Measurements from ENCODE around the gene FIBIN. TPM values are rescaled to one million over a fixed set of nuclear protein-coding genes. Genes with fewer than 3 reads are reported as not detected.

FIBIN gene
- total and polyA plus RNA-seq, 2 experiments from 2014 or later: 0.21 to 0.66 TPM

DNA sequence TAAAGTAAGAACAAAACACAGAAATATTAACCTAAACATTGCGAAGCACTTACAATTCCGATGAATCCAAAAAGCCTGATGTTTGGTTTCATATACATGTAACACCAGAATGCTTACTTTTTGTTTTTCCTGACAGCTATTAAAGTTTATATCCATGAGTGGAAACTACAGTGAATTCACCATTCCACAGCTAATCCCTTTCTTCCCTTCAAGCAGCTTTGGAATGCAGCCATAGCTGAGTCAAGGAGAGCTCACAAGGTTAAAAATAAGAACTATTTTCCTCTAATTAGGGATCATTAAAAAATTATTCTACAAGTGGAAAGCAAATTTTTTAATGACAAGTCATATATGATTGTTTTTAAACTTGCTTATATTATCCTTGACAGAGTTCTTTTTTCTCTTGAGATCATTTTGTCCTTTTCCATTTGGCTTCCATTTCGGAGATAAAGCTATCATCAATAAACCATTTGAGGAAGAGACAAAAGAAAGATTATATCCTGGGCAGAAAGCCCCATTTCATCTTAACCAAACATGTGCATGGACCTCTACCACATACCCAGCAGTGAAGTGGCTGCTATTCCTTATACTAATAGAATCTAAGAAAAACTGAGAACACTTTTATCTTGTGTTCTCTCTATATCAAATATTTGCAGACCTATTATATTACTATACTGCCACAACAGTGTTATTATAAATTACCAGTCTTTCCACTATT, 19.7 kb upstream of the FIBIN start (continued):
- TF ChIP-seq, protein P1, sequence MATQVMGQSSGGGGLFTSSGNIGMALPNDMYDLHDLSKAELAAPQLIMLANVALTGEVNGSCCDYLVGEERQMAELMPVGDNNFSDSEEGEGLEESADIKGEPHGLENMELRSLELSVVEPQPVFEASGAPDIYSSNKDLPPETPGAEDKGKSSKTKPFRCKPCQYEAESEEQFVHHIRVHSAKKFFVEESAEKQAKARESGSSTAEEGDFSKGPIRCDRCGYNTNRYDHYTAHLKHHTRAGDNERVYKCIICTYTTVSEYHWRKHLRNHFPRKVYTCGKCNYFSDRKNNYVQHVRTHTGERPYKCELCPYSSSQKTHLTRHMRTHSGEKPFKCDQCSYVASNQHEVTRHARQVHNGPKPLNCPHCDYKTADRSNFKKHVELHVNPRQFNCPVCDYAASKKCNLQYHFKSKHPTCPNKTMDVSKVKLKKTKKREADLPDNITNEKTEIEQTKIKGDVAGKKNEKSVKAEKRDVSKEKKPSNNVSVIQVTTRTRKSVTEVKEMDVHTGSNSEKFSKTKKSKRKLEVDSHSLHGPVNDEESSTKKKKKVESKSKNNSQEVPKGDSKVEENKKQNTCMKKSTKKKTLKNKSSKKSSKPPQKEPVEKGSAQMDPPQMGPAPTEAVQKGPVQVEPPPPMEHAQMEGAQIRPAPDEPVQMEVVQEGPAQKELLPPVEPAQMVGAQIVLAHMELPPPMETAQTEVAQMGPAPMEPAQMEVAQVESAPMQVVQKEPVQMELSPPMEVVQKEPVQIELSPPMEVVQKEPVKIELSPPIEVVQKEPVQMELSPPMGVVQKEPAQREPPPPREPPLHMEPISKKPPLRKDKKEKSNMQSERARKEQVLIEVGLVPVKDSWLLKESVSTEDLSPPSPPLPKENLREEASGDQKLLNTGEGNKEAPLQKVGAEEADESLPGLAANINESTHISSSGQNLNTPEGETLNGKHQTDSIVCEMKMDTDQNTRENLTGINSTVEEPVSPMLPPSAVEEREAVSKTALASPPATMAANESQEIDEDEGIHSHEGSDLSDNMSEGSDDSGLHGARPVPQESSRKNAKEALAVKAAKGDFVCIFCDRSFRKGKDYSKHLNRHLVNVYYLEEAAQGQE (IDR thresholded peaks at IDR 0.05; ENCODE audit: unreplicated experiment): no peak
- no peak for TF ChIP-seq CREB1 (CRISPR knock-in tag; IDR thresholded peaks at IDR 0.05; ENCODE audit: low read depth)
- TF ChIP-seq ZNF331 (CRISPR knock-in tag; IDR thresholded peaks at IDR 0.05; ENCODE audit: low read depth): no peak
- no peak for TF ChIP-seq NANOG (IDR thresholded peaks at IDR 0.05; ENCODE audit: borderline replicate concordance)
- TF ChIP-seq POLR2AphosphoS5 (IDR thresholded peaks at IDR 0.05; ENCODE audit: low read depth): no peak
- TF ChIP-seq EZH2 (IDR thresholded peaks at IDR 0.05; ENCODE audit: low read depth, unreplicated experiment): no peak

DNA sequence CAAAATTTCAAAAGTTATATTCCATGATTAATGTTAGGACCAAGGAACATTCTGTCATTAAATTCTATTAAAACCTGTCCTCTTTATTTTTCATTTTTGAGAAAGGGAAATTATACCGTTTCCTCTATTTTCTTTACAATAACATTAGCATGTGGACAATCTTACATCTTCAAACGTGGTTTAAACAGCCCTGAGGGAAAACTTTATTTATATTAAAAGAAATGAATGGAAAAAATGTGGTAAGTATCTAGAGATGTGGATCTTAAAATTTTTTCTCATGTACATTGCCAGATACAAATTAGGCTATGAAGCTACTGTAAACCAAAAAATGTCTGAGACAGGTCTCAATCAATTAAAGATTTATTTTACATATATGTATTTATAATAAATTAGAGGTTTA, 18.9 kb upstream of the FIBIN start:
- H3K79me2 ChIP-seq (replicated peaks; ENCODE audit: insufficient read depth): no peaks in the 10 kb centered on the region
- H3K27me3 ChIP-seq (ENCODE audit: insufficient read depth): no peaks in the 10 kb centered on the region
- no peaks in the 10 kb centered on the region for H3K9me2 ChIP-seq (ENCODE audit: insufficient read depth)
- H3K9me3 Mint-ChIP-seq: peaks cover 14% of the 10 kb centered on the region; the same call in 2 of the 3 replicates
- H3K4me1 Mint-ChIP-seq: 0 out of 3 replicates have a peak, but pooled peaks cover 2% of the 10 kb centered on the region
- no peak overlapping the region for H3K4me2 ChIP-seq
- no peaks in the 10 kb centered on the region for H3K4me1 ChIP-seq (ENCODE audit: insufficient read depth)
- 0 out of 3 replicates have a peak, but pooled peaks cover 6% of the 10 kb centered on the region for H3K36me3 Mint-ChIP-seq (ENCODE audit: low read depth)
- H3K27ac Mint-ChIP-seq: no peak overlapping the region
- H3K4me3 Mint-ChIP-seq: no peak overlapping the region
- no peaks in the 10 kb centered on the region for H3K27me3 Mint-ChIP-seq (ENCODE audit: insufficient read depth, low read depth, poor library complexity)
- no peak overlapping the region for H3K4me3 ChIP-seq
- ATAC-seq: no peak
- H2AFZ ChIP-seq: no peak overlapping the region
- no peak overlapping the region for H3K27ac ChIP-seq (ENCODE audit: low read depth)
- DNase-seq (ENCODE audit: low spot score): no peak
- peaks cover 4% of the 10 kb centered on the region; the same call in 1 of the 2 replicates for H3K36me3 ChIP-seq (ENCODE audit: insufficient read depth)
- H3F3A ChIP-seq (replicated peaks; ENCODE audit: low read depth): no peaks in the 10 kb centered on the region
- H4K20me1 ChIP-seq (replicated peaks; ENCODE audit: insufficient read depth): no peaks in the 10 kb centered on the region
- no peak for TF ChIP-seq EZH2phosphoT487 (IDR thresholded peaks at IDR 0.05; ENCODE audit: unreplicated experiment)
- TF ChIP-seq, protein P2, sequence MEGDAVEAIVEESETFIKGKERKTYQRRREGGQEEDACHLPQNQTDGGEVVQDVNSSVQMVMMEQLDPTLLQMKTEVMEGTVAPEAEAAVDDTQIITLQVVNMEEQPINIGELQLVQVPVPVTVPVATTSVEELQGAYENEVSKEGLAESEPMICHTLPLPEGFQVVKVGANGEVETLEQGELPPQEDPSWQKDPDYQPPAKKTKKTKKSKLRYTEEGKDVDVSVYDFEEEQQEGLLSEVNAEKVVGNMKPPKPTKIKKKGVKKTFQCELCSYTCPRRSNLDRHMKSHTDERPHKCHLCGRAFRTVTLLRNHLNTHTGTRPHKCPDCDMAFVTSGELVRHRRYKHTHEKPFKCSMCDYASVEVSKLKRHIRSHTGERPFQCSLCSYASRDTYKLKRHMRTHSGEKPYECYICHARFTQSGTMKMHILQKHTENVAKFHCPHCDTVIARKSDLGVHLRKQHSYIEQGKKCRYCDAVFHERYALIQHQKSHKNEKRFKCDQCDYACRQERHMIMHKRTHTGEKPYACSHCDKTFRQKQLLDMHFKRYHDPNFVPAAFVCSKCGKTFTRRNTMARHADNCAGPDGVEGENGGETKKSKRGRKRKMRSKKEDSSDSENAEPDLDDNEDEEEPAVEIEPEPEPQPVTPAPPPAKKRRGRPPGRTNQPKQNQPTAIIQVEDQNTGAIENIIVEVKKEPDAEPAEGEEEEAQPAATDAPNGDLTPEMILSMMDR (conservative IDR thresholded peaks at IDR 0.05; ENCODE audit: low read depth in 2 of 2): no peak
- no peak for TF ChIP-seq CREB1 (CRISPR knock-in tag; IDR thresholded peaks at IDR 0.05; ENCODE audit: low read depth)
- TF ChIP-seq, protein P1 (IDR thresholded peaks at IDR 0.05; ENCODE audit: unreplicated experiment): no peak
- TF ChIP-seq ZNF114 (CRISPR knock-in tag; IDR thresholded peaks at IDR 0.05): no peak
- no peak for TF ChIP-seq EZH2 (IDR thresholded peaks at IDR 0.05; ENCODE audit: low read depth, unreplicated experiment)
- TF ChIP-seq STAT1 (IDR thresholded peaks at IDR 0.05; ENCODE audit: unreplicated experiment): no peak
- no peak for TF ChIP-seq ZNF331 (CRISPR knock-in tag; IDR thresholded peaks at IDR 0.05; ENCODE audit: low read depth)
- no peak for TF ChIP-seq POLR2AphosphoS5 (IDR thresholded peaks at IDR 0.05; ENCODE audit: low read depth)
